ENCODE data around the gene CNKSR3.
"Not testable (repeated sequence)": the region's sequence is repeated elsewhere in the genome, so short reads cannot be mapped to it uniquely, and the experiment has no call there.

CNKSR3 gene

DNA sequence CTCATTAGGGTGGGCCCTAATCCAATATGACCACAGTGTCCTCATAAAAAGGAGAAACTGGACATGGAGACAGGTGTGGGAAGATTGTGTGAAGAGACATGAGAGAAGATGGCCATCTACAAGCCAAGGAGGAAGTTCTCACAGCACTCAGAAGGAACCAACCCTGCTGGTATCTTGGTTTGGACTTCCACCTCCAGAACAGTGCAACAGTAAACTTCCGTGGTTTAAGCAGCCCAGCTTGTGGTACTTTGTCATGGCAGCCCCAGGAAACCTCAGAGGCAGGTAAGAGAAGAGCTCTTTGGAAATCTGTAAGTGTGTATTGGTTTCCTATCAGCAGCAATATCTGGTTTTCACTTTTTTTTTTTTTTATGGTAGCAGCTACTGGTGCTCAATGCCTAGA lies 16.5 kb upstream of the CNKSR3 start:
- no peak for DNase-seq

DNA sequence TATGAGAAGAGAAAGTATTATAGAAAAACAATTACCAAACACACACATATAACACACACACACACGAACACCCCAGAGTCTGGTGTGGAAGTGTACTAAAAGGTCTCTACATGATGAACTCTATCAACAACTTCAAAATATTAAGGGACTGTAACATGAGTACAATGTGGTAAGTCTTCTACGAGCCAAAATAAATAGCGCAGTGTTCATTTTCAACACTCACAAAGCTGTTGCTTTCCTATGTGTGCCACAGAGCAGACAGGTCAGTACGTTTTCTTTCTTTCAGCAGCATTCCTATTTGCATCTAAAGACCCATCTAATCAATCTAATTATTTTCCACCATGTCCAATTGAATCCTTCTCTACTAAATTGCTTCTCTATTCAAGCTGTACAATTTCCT lies 12.1 kb upstream of the CNKSR3 start:
- no peak for DNase-seq

DNA sequence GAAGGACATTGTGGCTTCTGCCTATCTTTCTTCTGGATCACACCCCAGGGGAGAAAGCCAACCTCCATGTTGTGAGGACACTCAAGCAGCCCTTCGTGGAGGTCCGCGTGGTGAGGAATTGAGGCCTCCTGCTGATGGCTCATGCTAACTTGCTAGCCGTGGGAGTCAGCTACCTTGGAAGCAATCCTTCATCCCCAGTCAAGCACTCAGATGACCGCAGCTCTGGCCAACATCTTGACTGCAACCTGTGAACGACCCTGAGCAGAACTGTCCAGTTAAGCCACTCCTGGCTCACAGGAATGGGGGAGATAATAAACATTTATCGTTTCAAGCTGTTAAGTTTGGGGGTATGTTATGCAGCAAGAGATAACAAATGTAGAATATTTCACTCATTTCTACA lies 10.9 kb upstream of the CNKSR3 start:
- DNase-seq, result no peak

DNA sequence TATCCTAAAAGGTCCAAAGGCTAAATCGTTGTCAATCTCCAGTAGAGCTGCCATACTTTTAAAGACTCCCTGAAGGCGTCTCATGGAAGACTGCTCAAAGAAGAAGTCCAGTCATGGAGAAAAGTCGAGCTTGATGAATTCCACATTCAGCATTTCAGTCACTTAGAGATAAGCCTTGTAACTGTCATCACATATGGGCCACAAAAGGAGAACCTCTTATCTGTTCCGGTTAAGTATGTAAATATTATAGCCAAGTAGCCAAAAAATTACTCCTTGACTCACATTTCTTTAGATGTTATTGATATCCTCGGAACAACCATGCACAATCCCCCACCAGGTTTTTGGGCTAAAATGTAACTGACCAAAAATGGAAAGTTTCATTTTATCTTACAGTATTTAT lies 9.8 kb upstream of the CNKSR3 start:
- DNase-seq, result no peak

DNA sequence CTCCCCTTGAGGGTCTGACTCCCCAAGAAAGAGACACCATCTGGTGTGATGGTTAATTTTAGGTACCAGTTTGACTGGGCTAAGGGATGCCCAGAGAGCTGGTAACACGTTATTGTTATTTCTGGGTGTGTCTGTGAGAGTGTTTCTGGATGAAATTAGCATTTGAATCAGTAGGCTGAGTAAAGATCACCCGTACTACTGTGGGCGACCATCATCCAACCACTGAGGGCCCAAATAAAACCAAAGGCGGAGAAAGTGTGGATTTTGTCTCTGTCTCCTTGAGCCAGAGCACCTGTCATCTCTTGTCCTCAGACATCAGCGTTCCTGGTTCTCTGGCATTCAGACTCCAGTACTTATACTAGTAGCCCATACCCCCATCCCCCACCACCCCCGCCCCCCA lies 7.9 kb upstream of the CNKSR3 start:
- DNase-seq, result no peak

DNA sequence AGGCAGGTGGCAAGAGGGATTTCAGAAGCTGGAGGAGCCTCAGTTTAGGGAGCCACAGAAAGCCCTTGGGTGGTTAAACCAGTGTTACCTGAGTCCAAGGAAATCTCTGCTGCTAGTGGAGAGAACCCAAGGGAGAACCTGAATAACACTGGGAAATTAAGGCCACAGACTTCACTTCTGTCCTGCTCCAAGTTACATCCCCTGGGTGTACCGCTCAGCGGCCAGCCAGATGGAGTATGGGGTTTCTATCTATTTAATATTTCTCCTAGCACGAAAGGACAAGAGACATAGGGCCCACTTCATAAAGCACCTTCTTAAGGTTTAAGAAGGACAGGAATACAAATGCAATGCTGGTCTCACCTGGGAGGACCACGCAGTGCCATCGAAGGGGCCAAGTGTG lies 5.8 kb upstream of the CNKSR3 start:
- no peak for DNase-seq

DNA sequence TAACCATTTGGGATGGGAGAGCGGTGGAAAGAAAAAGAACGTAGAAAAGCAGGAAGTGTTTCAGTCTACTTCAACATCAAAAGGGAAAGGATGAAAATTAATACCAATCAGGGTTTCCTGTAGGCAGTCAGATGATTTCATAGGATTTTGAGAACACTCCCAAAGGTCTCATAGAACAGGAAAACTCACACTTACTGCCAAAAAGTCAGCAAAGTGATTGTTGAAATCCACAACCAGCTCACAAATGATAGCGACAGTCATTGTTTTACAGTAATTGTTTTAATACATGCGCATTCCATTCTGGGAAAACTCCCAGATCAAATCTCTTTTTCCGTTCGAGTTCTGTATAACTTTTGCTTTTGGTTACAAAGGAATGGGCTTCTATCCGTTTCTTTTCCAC lies 5.3 kb upstream of the CNKSR3 start:
- no peak for DNase-seq

DNA sequence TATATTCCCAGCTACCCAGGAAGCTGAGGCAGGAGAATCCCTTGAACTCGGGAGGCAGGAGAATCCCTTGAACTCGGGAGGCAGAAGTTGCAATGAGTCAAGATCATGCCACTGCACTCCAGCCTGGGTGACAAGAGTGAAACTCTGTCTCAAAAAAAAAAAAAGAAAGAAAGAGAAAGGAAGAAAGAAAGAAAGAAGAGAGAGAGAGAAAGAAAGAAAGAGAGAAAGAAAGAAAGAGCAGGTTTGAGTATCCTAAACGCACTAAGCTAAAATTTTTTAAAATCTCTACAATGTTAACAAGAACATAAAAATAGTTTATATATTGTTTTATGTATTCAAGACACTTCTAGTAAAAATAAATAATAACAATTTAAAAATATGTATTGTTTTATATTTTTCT lies 4.6 kb upstream of the CNKSR3 start:
- DNase-seq, result not testable (repeated sequence)

DNA sequence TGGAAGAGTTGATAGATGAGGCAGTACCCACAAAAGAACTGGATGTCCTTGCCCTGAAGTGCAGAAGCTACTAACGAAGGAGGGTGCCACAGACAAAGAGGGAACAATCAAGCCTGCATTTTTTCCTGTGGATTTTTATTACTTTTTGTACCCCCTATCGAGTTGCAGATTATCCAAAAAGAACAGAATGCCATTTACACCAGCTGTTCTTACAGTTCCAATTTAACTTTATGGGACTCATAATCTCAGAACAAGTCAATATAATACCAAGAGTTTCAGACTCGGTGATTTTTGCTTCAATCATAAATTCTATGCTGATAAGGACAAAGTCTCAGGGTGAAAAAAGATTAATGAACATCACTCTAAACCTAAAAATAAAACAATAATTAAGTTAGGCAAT lies 4.0 kb upstream of the CNKSR3 start:
- no peak for DNase-seq

DNA sequence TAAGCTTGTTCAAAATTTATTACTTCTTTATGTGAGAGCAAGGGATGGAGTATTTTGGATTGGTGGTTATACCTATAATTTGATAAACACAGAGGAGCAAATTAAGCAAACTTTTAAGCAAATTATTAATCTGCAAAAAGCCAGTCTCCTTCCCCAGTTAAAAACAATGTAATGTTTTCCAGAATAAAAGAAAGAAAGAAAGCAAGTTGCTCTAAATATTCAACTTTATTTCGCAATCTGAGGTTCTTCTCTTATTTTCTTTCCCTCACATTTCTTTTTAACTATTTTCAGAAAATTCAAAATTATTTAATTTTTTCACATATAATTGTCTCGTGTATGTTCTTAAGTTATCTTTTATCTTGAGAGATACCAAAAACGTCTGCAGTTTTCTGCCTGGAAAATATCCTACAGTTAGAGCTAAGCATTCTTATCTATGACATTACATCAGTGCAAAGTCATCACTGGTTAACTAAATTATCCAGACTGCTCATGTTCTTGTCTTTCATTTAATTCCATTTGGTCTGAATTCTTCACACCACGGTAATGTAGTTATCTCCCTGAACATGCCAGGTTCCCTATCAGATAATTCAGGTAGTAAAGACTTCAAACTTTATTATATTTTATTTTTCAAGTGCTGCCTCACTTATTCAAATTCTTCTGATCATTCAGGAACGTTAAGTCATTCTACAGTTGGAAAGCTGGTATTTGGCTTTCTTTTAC lies 3.3 kb upstream of the CNKSR3 start:
- no peak for DNase-seq

DNA sequence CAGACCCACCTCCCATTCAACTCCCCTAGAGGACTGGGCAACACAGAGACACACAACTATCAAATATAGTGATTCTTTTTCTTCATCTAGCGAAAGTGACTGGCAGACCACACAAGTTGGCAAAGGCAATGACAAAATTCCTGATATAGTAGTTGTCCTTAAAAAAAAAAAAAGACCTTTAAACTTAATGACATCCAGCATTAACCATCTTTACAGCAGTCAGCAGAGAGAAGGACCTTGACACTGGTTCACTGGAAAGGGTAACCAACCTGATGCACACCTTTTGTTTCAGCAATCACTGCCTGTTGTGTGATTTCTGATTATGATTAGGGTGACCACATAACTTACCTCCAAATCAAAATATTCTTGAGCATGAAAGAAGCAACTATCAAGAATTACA lies 1.7 kb upstream of the CNKSR3 start:
- DNase-seq, result no peak

DNA sequence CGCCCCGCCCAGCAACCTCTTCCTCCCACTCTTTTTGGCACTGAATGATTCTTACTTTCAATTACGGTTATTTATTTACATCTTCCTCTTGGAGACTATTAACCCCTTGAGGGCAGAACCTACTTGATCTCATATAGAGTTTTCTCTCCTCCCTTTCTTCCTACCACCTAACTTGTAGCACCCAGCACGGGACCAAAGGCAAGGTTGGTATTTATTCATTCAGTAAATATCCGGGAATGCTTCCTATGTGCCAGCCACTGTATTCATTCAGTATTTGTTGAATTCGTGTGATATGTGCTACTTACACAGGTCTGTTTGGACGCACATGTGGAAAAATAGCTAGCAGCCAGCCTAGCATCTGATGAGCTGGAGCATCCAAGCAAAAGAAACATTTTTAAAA lies 1.3 kb upstream of the CNKSR3 start:
- DNase-seq, result no peak

DNA sequence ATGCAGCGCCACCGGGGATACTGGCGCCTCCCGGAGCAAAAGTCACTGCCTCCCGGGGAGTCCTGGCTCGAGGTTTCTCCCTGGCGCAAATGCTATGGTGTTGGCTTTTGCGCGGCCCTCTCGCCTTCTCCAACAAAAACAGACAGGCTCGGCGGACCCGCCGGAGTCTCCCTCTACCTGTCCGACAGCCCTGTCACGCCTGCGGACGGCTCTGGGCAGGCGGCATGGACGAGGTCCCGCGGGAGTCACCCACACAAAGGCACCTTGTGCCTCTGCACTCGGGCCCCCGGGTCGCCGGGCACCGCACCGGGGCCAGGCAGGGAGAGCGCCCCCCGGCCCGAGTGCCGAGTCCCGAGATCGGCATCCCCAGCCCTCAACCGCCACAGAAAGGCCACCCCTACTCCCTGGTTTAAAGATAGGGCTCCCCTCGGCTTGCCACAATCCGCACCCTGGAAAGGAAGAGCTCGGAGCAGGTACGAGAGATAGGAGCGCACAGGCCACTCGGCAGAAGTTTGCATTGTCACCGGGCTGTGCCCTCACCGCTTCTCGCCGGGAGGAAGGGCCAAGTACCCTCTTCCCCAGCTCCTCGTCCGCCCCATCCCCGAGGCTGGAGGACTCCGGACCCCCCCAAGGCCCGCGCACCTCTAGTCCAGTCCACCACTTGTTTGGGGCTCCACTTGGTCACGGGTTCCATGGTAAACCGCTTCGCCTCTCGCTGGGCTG lies 903 bp downstream of the CNKSR3 start:
- DNase-seq, result no peak

DNA sequence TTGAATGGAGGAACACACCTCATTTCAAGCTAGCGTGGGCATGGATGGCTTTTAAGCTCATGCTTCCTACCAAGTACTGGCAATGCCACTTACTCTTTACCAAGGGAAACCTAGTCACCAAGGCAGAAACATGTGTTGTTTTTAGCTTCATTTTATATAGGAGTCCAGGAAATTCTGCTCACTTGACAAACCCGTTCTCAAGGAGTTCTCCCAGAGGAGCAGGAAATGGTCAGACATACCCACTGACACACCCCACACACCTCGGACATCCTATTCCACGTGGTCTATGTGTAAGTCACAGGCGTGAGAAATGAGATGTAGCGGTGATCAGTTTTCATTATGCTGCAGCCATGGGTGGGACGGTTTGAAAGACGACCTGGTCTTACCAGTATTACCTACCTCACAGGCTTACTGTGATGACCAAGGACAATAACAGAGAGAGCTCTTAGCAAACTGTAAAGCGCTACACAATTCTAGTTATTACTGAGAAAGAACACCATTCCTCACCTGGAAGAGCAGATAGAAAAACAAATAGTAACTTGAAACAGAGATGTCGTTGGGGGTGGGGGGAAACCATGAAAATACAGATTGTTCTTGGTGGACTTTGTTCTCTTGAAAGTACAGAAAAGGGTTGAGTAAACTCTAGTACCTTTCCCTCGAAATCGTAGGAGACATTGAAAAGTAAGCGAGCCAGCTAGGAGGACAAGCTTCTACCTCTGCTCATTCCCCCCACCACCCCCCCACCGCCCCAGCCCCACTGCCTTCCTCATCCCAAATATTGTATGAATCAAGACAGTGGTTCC lies 1.7 kb downstream of the CNKSR3 start:
- DNase-seq, result no peak

DNA sequence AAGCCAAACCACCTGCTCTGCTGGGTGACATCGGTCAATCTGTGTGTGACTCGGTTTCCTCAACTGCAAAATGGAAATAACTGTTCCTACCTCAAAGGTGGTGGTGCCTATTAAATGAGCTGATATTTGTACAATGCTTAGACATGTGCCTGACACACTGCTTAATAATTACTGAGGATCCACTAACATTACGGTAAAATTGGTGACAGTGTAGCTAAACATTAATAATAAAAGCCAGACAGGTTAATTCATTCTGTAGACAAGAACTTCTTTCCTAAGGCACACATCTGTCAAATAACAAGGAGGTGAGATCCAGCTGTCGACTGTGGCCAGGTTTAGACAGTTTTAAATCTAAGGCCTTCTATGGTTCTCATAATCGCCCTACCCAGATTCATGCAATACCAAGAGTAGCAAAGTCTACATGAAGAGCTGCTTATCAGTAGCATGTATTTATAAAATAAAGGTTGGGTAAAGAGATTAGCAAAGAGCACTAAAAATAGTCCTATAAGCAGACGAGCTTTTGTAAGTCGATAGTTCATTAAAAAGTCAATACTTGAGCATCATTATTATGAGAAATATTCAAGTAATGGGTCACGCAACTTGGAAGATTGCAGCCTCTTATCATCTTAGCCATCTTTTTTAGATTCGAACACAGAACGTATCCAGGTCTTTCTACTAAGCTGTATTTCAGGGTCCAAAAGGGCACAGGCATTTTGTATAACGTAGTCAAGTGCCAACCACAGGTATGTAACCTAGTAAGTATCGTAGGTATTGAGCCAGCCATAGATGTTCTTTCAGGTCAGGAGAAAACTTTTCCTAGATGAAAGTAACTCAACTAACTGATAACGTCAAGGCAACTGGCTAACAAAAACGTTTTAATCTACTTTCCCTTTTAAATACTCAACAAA lies 3.2 kb downstream of the CNKSR3 start:
- DNase-seq, result no peak

DNA sequence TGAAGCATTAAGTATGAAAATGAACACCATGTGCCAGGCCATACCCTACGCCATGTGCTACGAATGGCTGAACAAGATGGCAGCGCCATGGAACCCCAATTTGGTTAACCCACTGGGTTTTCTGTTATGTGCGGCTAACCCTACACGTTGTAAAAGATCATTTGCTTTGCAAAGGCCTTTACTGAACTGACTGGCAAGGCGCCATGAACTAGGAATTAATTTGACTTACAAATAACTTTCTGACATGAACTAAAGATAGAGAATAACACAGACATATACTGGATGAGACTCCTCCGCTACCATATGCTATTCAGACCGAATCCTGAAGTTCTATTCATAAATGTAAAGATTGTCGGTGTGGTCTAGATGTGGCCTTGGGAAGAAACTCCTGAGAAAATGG lies 3.9 kb downstream of the CNKSR3 start:
- DNase-seq, result no peak

DNA sequence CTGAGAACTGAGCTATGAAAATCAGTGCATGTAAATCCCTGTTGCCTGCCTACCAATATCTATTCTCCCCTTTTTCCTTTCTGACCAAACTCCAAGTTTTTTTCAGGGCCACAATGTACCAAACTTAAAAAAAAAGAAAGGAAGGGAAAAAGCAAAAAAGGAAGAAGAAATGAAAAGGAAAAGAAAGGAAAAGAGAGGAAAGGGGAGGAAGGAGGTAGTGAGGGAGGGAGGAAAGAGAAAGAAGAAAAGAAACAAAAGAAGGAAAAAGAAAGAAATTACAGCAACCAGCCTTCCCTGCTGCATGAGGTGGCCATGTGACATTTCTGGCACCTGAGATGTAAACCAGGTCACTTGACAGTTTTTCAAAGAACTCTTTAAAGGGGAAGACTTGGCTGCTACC lies 4.4 kb downstream of the CNKSR3 start:
- no peak for DNase-seq

DNA sequence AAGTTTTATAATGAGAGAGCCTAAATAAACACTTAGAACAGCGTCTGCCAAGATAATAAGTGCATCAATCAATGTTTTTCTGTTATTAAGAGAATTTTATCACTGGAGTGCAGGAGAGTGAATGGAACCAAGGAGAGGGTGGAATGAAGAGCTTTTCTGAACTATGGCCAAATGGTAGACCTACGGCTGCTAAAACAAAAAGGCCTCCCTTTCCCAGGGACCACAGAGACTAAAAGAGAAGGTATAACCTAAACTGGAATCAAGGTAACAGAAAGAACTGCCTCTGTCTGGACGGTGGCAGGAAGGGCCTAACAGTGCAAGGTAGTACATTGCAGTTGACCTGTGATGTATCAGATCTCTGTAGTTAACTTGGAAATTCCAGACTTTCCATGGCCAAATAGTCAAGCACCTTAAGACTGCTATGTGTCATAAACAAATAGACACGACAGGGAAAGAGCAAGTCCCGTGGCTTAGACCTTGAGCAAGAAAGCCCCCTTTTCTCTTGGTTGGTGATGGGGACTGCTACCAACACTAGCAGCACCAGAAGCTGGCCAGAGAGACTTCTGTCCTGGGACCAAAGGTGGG lies 5.5 kb downstream of the CNKSR3 start:
- DNase-seq, result no peak

DNA sequence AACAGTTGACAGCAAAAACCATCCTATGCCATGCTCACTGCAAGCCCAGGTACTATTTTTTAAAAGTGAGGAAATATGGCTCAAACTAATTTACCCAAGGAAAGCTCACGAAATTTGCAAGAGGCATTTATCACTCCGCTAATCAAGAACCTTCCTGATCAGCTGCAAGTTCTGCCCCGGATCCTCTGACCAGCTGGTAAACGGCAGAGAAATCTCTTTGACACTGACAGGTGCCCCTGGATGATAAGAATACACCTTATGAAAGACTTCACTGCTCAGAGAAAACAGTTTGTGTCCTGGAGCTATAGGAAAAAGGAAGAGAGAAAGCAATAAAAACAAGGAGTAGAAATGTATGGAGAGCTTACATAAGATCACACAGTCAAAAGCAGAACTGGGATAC lies 6.4 kb downstream of the CNKSR3 start:
- no peak for DNase-seq

DNA sequence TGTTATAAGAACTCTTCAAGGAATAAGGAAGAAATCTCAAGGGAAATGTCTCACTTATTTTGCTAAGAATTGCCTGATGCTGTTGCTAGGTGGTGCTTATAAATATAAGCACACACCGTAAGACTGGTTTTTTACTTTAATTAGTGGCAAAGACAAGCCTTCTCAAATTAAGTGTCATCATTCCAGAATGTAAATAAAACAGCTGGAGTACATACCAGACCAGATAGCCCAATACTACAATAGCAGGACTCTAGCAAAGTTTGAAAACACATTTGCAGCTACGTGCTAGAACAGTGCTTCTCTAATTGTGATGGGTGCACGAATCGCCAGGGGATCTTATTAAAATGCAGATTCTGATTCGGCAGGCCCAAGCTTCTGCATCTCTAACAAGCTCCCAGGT lies 6.8 kb downstream of the CNKSR3 start:
- no peak for DNase-seq

DNA sequence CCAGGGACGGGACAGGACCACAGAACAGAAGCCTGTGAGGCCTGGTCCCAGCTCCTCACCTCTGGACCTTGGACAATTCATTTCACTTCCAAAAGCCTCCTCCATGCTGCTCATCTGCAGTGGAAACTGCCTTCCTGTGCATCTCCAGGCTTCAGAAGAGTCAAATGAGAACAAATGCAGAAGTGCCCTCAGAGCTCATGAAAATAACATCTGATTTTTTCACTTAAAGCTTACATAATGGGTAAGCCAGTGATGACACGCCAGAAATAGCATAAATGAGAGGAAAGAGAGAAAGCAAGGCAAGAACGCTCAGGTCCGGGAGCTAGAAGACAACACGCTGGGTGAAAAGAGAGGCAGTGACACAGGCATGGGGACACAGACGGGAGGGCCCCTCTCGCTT lies 7.9 kb downstream of the CNKSR3 start:
- no peak for DNase-seq

DNA sequence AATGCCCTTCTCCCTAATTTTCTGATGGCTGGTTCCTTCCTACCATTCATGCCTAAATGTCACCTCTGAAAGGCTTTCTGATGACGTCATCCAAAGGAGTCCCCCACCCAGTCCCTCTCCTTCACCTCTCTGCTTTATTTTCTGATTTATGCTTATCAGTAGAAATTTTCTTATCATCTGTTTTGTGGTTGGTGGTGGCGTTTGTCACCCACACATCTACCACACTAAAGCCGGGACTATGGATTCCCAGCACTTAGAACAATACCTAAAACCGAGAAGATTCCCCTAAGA lies 9.0 kb downstream of the CNKSR3 start:
- DNase-seq, result no peak

All from CD4-positive, alpha-beta T cell treated with Interferon gamma for 1 hour (primary cell).